Measurements from ENCODE around the gene CDH5. TPM values are rescaled to one million over a fixed set of nuclear protein-coding genes. Genes with fewer than 3 reads are reported as not detected.
"Not testable (repeated sequence)": the region's sequence is repeated elsewhere in the genome, so short reads cannot be mapped to it uniquely, and the experiment has no call there.

The CDH5 gene
- total RNA-seq, result 55.0 TPM
- long read RNA-seq, full-length matches to known transcripts, result 6 of 44 reads
- long read RNA-seq, partial matches to known transcripts, result 38 of 44 reads
- long read RNA-seq, other reads (novel, unspliced or antisense), result 0 of 44 reads

- ATAC-seq, result peak; percentile 63
- intact Hi-C loops (cut with micrococcal nuclease), result no loop called here
- DNase-seq, result peak; percentile 87
These were observed at the start of gene CDH5 for GRCh38 chr16:66366433-66367299. Gene CDH5, plus strand, starts transcription at chr16:66366691. Its CDS starts 12,647 bp downstream, at chr16:66379338.

- ATAC-seq (no peak), DNase-seq (no peak)
- intact Hi-C loops (cut with micrococcal nuclease), result no loop called here
These were observed 48.0 kb upstream of the CDH5 start for GRCh38 chr16:66318505-66318904.

- DNase-seq, result no peak
- intact Hi-C loops (cut with micrococcal nuclease), result no loop called here
- no peak for ATAC-seq
These were observed 45.7 kb upstream of the CDH5 start for GRCh38 chr16:66320774-66321173.

- no peak for ATAC-seq
- DNase-seq, result no peak
- intact Hi-C loops (cut with micrococcal nuclease), result no loop called here
These were observed 44.3 kb upstream of the CDH5 start for GRCh38 chr16:66322174-66322573.

- ATAC-seq (no peak), DNase-seq (no peak)
- intact Hi-C loops (cut with micrococcal nuclease), result no loop called here
These were observed 41.5 kb upstream of the CDH5 start for GRCh38 chr16:66324815-66325515.

- DNase-seq, result no peak
- intact Hi-C loops (cut with micrococcal nuclease), result no loop called here
- ATAC-seq, result no peak
These were observed 40.6 kb upstream of the CDH5 start for GRCh38 chr16:66325717-66326376.

GRCh38 chr16:66326991-66327513 lies 39.4 kb upstream of the CDH5 start:
- ATAC-seq, result peak; percentile 34
- intact Hi-C loops (cut with micrococcal nuclease), result no loop called here
- DNase-seq, result no peak

DNA sequence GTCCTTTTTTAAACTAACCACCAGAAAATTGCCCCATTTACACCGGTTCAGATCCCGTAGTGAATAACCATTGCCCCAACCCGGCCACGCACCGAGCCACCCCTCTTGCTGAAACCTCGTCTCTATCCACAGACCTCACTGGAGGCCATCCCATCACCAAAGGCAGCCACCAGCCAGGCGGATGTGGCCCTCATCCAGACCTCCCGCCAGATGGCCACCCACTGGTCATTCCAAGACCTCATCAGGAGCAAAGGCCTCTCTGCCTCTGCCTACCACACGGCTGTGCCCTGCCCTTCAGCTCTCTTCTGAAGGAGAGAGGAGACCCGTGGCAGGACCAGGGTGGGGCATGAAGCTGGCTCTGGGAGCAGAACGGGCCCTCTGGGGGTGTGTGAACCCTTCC lies 38.2 kb upstream of the CDH5 start:
- DNase-seq (no peak), ATAC-seq (no peak)
- intact Hi-C loops (cut with micrococcal nuclease), result no loop called here

DNA sequence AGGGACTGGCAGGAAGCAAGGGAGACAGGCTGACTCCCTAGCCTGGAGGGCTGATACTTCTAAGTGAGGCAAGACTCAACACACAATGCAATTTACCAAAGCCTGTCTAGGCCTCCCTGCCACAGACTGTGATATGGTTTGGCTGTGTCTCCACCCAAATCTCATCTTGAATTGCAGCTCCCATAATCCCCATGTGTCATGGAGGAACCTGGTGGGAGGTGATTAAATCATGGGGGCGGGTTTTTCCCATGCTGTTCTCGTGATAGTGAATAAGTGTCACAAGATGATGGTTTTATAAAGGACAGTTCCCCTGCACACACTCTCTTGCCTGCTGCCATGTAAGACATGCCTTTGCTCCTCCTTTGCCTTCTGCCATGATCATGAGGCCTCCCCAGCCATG lies 35.0 kb upstream of the CDH5 start:
- intact Hi-C loops (cut with micrococcal nuclease); ATAC-seq; DNase-seq: not testable (repeated sequence)

DNA sequence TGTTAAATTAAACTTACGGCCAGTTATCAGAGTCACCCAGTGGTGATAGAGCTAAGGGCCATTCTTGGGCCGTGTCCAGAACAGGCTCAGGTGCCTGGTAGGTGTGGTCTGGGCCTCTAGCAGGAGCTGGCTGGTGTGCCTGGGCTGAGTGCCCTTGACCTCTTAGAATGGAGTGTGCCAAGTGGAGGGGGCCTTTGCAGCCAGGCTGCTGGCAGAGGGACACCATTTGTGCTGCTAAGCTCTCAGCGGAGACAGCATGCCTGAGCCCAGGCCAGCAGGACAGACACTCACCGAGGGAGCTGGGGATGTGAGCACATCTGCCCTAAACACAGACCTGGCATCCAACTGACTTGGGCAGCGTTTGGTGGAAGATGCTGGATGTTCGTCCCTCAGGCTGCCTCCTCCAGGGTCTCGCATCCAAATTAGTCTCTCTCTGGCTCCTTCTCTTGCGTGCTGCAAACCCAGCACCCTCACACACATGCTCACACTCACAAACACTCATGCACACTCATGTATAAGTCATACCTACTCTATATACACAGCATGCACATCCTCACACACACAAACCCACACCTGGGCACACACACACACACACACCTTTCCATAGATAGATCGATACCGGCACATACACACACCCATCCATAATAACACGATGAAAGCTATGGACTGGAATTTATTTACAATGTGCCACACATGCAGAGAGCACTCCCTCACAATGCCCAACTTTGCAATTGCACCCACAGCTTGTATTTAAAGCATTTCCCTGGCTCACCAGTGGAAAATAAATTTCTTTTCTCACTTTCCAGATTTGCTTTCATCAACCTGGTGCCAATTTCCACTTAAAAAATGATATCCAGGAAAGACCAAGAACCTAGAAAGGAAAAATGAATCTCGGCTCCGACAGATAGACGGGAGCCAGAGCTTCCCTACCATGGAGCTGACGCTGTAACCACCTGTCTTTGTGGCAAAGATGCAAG lies 33.6 kb upstream of the CDH5 start:
- DNase-seq (no peak), ATAC-seq (peak; percentile 19)
- intact Hi-C loops (cut with micrococcal nuclease), result no loop called here

- intact Hi-C loops (cut with micrococcal nuclease), result no loop called here
- DNase-seq, result no peak
- no peak for ATAC-seq
These were observed 31.5 kb upstream of the CDH5 start for GRCh38 chr16:66334853-66335574.

DNA sequence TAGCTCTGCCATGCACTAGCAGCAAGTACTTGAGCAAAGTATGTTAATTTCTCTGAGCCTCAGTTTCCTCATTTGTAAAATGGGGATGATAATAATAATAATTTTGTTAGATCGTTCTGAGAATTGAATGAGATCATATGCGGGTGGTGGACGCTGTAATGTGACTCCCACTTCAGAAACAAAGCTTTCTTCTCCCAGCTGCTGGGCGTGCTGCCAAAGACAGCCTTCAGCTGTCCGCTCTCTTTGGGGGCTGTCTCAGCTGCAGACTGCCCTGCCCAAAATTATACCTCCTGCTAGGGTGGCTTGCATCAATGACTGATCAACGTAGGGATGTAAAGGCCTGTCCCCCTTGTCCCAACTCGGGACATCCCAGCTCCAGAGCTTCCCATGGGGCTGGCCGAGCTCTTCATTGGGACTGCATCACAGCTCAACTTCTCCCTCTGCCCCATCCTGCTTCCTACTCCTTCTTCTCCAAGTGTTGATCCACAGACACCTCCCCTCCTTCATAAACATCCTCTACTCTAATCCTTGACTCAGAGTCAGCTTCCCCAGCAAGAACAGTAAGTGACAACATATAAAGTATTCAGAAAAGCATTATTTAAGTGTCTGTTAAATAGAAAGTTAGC lies 30.7 kb upstream of the CDH5 start:
- ATAC-seq (peak; percentile 58), DNase-seq (peak; percentile 69)
- intact Hi-C loops (cut with micrococcal nuclease), result no loop called here

GRCh38 chr16:66337463-66338188 lies 28.9 kb upstream of the CDH5 start:
- ATAC-seq (peak; percentile 55), DNase-seq (no peak)
- intact Hi-C loops (cut with micrococcal nuclease), result no loop called here

GRCh38 chr16:66342294-66342900 lies 24.1 kb upstream of the CDH5 start:
- intact Hi-C loops (cut with micrococcal nuclease), result no loop called here
- ATAC-seq (no peak), DNase-seq (no peak)

DNA sequence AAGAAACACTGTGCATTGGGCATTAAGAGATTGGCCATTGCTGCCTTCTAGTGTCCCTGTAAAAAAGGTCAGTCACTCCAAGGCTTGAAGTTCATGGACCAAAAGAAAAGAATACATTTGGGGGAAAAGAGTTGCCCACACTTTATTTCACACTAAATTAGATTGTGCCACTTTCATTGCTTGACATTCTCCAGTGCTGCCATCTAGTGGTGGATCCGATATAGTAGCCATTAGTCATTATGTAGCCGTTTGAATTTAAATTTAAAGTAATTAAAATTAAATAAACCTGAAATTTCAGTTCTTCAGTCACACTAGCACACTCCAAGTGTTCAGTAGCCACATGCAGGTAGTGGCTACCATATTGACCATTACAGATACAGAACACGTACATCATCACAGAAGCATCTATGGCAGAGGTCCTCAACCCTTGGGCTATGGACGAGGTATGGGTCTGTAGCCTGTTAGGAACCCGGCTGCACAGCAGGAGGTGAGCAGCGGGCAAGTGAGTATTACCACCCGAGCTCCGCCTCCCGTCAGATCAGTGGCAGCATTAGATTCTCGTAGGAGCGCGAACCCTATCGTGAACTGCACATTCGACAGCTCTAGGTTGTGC lies 21.9 kb upstream of the CDH5 start:
- intact Hi-C loops (cut with micrococcal nuclease), result no loop called here
- ATAC-seq (no peak), DNase-seq (no peak)

GRCh38 chr16:66346221-66346620 lies 20.3 kb upstream of the CDH5 start:
- DNase-seq (no peak), ATAC-seq (no peak)
- intact Hi-C loops (cut with micrococcal nuclease), result no loop called here

Data from left ventricle myocardium superior (tissue), 1 donor.